ENCODE results near the gene ITIH4. TPM values are rescaled to one million over a fixed set of nuclear protein-coding genes. Genes with fewer than 3 reads are reported as not detected.

The ITIH4 gene
- total and polyA plus RNA-seq, 2 of the 13 experiments (the other 11 are each of a cell fraction or from before 2014, with no cell fraction given) = 2.7 to 5.3 TPM

GRCh38 chr3:52787672-52788625 is 42.5 kb downstream of the ITIH4 start (continued):
- TF ChIP-seq NFKBIZ (CRISPR knock-in tag; IDR thresholded peaks at IDR 0.05) (no peak), SOX5 (CRISPR knock-in tag; IDR thresholded peaks at IDR 0.05; ENCODE audit: borderline replicate concordance) (no peak), TGIF2 (CRISPR knock-in tag; IDR thresholded peaks at IDR 0.05) (no peak), SYNCRIP (IDR thresholded peaks at IDR 0.05; ENCODE audit: insufficient read depth, low read depth, low read length) (no peak), ZNF691 (CRISPR knock-in tag; IDR thresholded peaks at IDR 0.05; ENCODE audit: borderline replicate concordance, low read depth) (no peak), MXI1 (IDR thresholded peaks at IDR 0.05; ENCODE audit: borderline replicate concordance, low read depth, low read length) (peak; percentile 33; the same call in 1 of the 3 replicates), CTCF (CRISPR knock-in tag; IDR thresholded peaks at IDR 0.05) (peak; percentile 19; the same call in 1 of the 2 replicates), SCMH1 (CRISPR knock-in tag; IDR thresholded peaks at IDR 0.05; ENCODE audit: borderline replicate concordance) (no peak), SALL1 (CRISPR knock-in tag; IDR thresholded peaks at IDR 0.05) (0 out of 2 replicates have a peak, but pooled peaks have one; percentile 8), RFX1 (IDR thresholded peaks at IDR 0.05) (no peak), SPEN (CRISPR knock-in tag; IDR thresholded peaks at IDR 0.05; ENCODE audit: low read depth) (peak; percentile 38; the same call in 1 of the 2 replicates), ZNF121 (CRISPR knock-in tag; IDR thresholded peaks at IDR 0.05) (peak; percentile 77), ZFY (CRISPR knock-in tag; IDR thresholded peaks at IDR 0.05) (peak; percentile 17; the same call in 1 of the 2 replicates), ZNF337 (CRISPR knock-in tag; IDR thresholded peaks at IDR 0.05; ENCODE audit: borderline replicate concordance, low read depth) (0 out of 2 replicates have a peak, but pooled peaks have one; percentile 74)
- TF ChIP-seq, protein P1, sequence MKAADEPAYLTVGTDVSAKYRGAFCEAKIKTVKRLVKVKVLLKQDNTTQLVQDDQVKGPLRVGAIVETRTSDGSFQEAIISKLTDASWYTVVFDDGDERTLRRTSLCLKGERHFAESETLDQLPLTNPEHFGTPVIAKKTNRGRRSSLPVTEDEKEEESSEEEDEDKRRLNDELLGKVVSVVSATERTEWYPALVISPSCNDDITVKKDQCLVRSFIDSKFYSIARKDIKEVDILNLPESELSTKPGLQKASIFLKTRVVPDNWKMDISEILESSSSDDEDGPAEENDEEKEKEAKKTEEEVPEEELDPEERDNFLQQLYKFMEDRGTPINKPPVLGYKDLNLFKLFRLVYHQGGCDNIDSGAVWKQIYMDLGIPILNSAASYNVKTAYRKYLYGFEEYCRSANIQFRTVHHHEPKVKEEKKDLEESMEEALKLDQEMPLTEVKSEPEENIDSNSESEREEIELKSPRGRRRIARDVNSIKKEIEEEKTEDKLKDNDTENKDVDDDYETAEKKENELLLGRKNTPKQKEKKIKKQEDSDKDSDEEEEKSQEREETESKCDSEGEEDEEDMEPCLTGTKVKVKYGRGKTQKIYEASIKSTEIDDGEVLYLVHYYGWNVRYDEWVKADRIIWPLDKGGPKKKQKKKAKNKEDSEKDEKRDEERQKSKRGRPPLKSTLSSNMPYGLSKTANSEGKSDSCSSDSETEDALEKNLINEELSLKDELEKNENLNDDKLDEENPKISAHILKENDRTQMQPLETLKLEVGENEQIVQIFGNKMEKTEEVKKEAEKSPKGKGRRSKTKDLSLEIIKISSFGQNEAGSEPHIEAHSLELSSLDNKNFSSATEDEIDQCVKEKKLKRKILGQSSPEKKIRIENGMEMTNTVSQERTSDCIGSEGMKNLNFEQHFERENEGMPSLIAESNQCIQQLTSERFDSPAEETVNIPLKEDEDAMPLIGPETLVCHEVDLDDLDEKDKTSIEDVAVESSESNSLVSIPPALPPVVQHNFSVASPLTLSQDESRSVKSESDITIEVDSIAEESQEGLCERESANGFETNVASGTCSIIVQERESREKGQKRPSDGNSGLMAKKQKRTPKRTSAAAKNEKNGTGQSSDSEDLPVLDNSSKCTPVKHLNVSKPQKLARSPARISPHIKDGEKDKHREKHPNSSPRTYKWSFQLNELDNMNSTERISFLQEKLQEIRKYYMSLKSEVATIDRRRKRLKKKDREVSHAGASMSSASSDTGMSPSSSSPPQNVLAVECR (CRISPR knock-in tag; IDR thresholded peaks at IDR 0.05; ENCODE audit: borderline replicate concordance) = peak; percentile 61; the same call in 1 of the 2 replicates
- TF ChIP-seq, protein P2, sequence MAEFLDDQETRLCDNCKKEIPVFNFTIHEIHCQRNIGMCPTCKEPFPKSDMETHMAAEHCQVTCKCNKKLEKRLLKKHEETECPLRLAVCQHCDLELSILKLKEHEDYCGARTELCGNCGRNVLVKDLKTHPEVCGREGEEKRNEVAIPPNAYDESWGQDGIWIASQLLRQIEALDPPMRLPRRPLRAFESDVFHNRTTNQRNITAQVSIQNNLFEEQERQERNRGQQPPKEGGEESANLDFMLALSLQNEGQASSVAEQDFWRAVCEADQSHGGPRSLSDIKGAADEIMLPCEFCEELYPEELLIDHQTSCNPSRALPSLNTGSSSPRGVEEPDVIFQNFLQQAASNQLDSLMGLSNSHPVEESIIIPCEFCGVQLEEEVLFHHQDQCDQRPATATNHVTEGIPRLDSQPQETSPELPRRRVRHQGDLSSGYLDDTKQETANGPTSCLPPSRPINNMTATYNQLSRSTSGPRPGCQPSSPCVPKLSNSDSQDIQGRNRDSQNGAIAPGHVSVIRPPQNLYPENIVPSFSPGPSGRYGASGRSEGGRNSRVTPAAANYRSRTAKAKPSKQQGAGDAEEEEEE (CRISPR knock-in tag; IDR thresholded peaks at IDR 0.05; ENCODE audit: borderline replicate concordance) = no peak
- TF ChIP-seq, protein P3, sequence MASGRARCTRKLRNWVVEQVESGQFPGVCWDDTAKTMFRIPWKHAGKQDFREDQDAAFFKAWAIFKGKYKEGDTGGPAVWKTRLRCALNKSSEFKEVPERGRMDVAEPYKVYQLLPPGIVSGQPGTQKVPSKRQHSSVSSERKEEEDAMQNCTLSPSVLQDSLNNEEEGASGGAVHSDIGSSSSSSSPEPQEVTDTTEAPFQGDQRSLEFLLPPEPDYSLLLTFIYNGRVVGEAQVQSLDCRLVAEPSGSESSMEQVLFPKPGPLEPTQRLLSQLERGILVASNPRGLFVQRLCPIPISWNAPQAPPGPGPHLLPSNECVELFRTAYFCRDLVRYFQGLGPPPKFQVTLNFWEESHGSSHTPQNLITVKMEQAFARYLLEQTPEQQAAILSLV (CRISPR knock-in tag; IDR thresholded peaks at IDR 0.05; ENCODE audit: borderline replicate concordance) = no peak

All from HepG2 (cell line).